ENCODE measurements around the gene BRD3OS. TPM values are rescaled to one million over a fixed set of nuclear protein-coding genes. Genes with fewer than 3 reads are reported as not detected.

BRD3OS gene
- total RNA-seq, 4 donors from 2014 or later = 8.8 to 18.3 (median 12.9) TPM

- no peak for DNase-seq (ENCODE audit: low spot score)
- ATAC-seq (ENCODE audit: low FRiP score) = no peak
- TF ChIP-seq, protein P1, sequence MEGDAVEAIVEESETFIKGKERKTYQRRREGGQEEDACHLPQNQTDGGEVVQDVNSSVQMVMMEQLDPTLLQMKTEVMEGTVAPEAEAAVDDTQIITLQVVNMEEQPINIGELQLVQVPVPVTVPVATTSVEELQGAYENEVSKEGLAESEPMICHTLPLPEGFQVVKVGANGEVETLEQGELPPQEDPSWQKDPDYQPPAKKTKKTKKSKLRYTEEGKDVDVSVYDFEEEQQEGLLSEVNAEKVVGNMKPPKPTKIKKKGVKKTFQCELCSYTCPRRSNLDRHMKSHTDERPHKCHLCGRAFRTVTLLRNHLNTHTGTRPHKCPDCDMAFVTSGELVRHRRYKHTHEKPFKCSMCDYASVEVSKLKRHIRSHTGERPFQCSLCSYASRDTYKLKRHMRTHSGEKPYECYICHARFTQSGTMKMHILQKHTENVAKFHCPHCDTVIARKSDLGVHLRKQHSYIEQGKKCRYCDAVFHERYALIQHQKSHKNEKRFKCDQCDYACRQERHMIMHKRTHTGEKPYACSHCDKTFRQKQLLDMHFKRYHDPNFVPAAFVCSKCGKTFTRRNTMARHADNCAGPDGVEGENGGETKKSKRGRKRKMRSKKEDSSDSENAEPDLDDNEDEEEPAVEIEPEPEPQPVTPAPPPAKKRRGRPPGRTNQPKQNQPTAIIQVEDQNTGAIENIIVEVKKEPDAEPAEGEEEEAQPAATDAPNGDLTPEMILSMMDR (IDR thresholded peaks at IDR 0.05) = no peak
Observed at GRCh38 chr9:134037641-134038040, 12.4 kb downstream of the BRD3OS start.

GRCh38 chr9:134039386-134040175, 14.3 kb downstream of the BRD3OS start:
- DNase-seq (ENCODE audit: low spot score) (no peak), ATAC-seq (ENCODE audit: low FRiP score) (no peak)
- TF ChIP-seq, protein P1 (IDR thresholded peaks at IDR 0.05) = no peak

GRCh38 chr9:134040176-134040565, 14.9 kb downstream of the BRD3OS start:
- TF ChIP-seq, protein P1 (IDR thresholded peaks at IDR 0.05) = no peak
- DNase-seq (ENCODE audit: low spot score) = no peak

GRCh38 chr9:134040781-134041648, 15.7 kb downstream of the BRD3OS start:
- DNase-seq (ENCODE audit: low spot score) (no peak), ATAC-seq (ENCODE audit: low FRiP score) (no peak)
- TF ChIP-seq, protein P1 (IDR thresholded peaks at IDR 0.05) = no peak

More at GRCh38 chr9:134040176-134040565, 14.9 kb downstream of the BRD3OS start:
- ATAC-seq (ENCODE audit: low FRiP score) = no peak

- DNase-seq (ENCODE audit: low spot score) (no peak), ATAC-seq (ENCODE audit: low FRiP score) (no peak)
- TF ChIP-seq, protein P1 (IDR thresholded peaks at IDR 0.05) = no peak
Observed at GRCh38 chr9:134041649-134041962, 16.3 kb downstream of the BRD3OS start.

DNA sequence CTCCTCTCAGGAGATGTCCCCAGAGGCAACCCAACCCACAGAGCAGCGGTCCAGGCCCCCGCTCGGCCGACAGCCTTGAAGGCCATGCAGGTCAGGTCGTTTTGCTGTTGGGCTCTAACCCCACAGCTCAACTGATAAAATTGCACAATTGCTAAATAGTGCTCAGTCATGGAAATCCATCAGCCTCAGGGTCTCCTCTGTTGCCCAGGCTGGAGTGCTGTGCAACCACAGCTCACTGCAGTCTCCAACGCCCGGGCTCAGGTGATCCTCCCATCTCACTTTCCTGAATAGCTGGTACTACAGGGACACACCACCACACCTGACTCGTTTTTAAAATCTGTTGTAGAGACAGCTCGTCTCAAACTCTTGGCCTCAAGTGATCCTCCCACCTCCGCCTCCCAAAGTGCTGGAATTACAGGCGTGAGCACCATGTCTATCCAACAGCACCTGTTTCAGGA, 18.3 kb downstream of the BRD3OS start:
- DNase-seq (ENCODE audit: low spot score) (no peak), ATAC-seq (ENCODE audit: low FRiP score) (no peak)
- TF ChIP-seq, protein P1 (IDR thresholded peaks at IDR 0.05) = no peak
